ENCODE results near the gene FGD3. TPM values are rescaled to one million over a fixed set of nuclear protein-coding genes. Genes with fewer than 3 reads are reported as not detected.

FGD3 gene
- total RNA-seq, 1 experiment from 2014 or later = 1.8 TPM

DNA sequence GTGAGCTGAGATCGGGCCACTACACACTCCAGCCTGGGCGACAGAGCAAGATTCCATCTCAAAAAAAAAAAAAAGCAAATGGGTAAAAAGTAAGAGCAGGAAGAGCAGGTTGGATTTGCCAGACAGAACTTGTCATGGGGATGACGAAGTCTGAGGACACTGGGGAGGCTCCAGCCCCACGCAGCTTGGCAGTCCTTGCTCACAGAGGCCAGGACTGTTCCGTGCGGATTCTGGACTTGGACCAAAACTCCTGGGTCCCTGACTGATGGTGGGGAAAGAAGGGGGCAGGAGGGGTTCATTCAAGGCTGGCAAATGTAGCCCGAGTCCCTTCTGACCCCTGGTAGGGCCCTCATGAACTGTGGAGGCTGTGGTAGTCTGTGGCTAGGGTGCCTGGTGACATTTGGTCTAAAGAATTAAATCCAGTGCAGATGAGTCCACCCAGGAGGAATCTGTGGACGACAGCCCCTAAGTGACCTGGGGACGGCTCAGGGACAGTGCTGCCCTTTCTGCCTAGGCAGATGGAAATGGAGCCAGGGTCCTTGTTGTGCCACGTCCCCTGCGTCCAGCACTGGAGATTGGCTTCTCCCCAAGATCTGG lies 3.1 kb downstream of the FGD3 start:
- Histone ChIP-seq H2AK5ac (ENCODE audit: insufficient read length, low read length) (no peak overlapping the region), H3K79me2 (ENCODE audit: insufficient read depth, low read length) (no peaks in the 10 kb centered on the region), H2BK20ac (ENCODE audit: low read depth, low read length, poor library complexity, severe bottlenecking) (no peak overlapping the region), H3K23me2 (ENCODE audit: insufficient read length, low read depth, low read length, poor library complexity, severe bottlenecking) (no peaks in the 10 kb centered on the region), H3T11ph (ENCODE audit: low read length) (no peak overlapping the region), H3K79me1 (ENCODE audit: insufficient read depth, low read depth, low read length, poor library complexity, severe bottlenecking) (no peaks in the 10 kb centered on the region), H2AFZ (ENCODE audit: low read length) (no peak overlapping the region), H2BK12ac (ENCODE audit: insufficient read length, low read depth, low read length) (no peak overlapping the region), H4K91ac (ENCODE audit: insufficient read length, low read depth, low read length) (no peak overlapping the region), H3K4me1 (ENCODE audit: insufficient read depth, low read length) (no peaks in the 10 kb centered on the region), H2BK15ac (ENCODE audit: low read depth, low read length) (no peak overlapping the region), H3K9ac (ENCODE audit: extremely low read depth, insufficient read length, low read length) (no peak overlapping the region), H3K14ac (ENCODE audit: insufficient read depth, low read length) (no peak overlapping the region; the same call in 1 of the 2 replicates), H4K20me1 (ENCODE audit: control insufficient read depth, insufficient read depth, insufficient read length) (no peaks in the 10 kb centered on the region), H4K5ac (ENCODE audit: insufficient read length, low read depth, low read length) (no peak overlapping the region), H3K18ac (ENCODE audit: insufficient read length, low read depth, low read length) (no peak overlapping the region), H3K27ac (ENCODE audit: insufficient read length, low read depth, low read length) (no peak overlapping the region), H2BK120ac (ENCODE audit: low read depth, low read length, poor library complexity, severe bottlenecking) (no peak overlapping the region), H3K4me2 (ENCODE audit: insufficient read depth, insufficient read length, low read length) (no peak overlapping the region), H3K27me3 (ENCODE audit: insufficient read depth, low read length) (no peaks in the 10 kb centered on the region), H3K56ac (ENCODE audit: insufficient read length, low read depth, low read length) (no peak overlapping the region), H3K23ac (ENCODE audit: insufficient read length, low read depth, low read length) (no peak overlapping the region), H4K8ac (replicated peaks; ENCODE audit: insufficient read length, low read depth, low read length) (no peak overlapping the region), H3K9me3 (ENCODE audit: control insufficient read depth, low read depth, low read length) (no peaks in the 10 kb centered on the region), H3K4ac (ENCODE audit: low read depth, low read length) (no peak overlapping the region), H2BK5ac (ENCODE audit: insufficient read length, low read length) (no peak overlapping the region)
- Mint-ChIP-seq H3K36me3 (ENCODE audit: insufficient read depth in 1 of 3, low read depth in 3 of 3) (peaks cover 6 to 13% (median 8%) of the 10 kb centered on the region in 3 experiments; a peak in 6 of 7 replicates), H3K4me3 (no peak overlapping the region), H3K4me1 (peaks cover 20 to 22% of the 10 kb centered on the region in 2 experiments), H3K27ac (no peak overlapping the region), H3K9me3 (peaks cover 11 to 13% of the 10 kb centered on the region in 2 experiments), H3K27me3 (ENCODE audit: low read depth) (peaks cover 29% of the 10 kb centered on the region)
- DNase-seq = no peak
- WGBS (ENCODE audit: extremely low coverage, insufficient read length, low lambda C conversion rate) = no CpG with 5 or more reads among the region's 11 CpGs
- TF ChIP-seq, protein P1, sequence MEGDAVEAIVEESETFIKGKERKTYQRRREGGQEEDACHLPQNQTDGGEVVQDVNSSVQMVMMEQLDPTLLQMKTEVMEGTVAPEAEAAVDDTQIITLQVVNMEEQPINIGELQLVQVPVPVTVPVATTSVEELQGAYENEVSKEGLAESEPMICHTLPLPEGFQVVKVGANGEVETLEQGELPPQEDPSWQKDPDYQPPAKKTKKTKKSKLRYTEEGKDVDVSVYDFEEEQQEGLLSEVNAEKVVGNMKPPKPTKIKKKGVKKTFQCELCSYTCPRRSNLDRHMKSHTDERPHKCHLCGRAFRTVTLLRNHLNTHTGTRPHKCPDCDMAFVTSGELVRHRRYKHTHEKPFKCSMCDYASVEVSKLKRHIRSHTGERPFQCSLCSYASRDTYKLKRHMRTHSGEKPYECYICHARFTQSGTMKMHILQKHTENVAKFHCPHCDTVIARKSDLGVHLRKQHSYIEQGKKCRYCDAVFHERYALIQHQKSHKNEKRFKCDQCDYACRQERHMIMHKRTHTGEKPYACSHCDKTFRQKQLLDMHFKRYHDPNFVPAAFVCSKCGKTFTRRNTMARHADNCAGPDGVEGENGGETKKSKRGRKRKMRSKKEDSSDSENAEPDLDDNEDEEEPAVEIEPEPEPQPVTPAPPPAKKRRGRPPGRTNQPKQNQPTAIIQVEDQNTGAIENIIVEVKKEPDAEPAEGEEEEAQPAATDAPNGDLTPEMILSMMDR (conservative IDR thresholded peaks at IDR 0.05) = no peak
